Measurements from ENCODE around the gene RESP18.
A peak's percentile ranks its signal among the peaks of the same experiment; 100 is the strongest.

RESP18 gene

GRCh38 chr2:219332542-219332941 is at the start of gene RESP18:
RESP18 (minus strand) TSS chr2:219332744.
- no peak for DNase-seq (ENCODE audit: low read depth in 2 of 2)

GRCh38 chr2:219381448-219381847 is 48.9 kb upstream of the RESP18 start:
- no peak for DNase-seq (ENCODE audit: low read depth in 2 of 2)

- DNase-seq (ENCODE audit: low read depth in 2 of 2), result no peak
These were observed 48.4 kb upstream of the RESP18 start for GRCh38 chr2:219380926-219381325.

- DNase-seq (ENCODE audit: low read depth in 2 of 2), result no peak
These were observed 45.8 kb upstream of the RESP18 start for GRCh38 chr2:219378163-219378851.

GRCh38 chr2:219369447-219369861 is 36.9 kb upstream of the RESP18 start:
- no peak for DNase-seq (ENCODE audit: low read depth in 2 of 2)

- no peak for DNase-seq (ENCODE audit: low read depth in 2 of 2)
These were observed 36.2 kb upstream of the RESP18 start for GRCh38 chr2:219368690-219369191.

- no peak for DNase-seq (ENCODE audit: low read depth in 2 of 2)
These were observed 30.1 kb upstream of the RESP18 start for GRCh38 chr2:219362524-219363164.

- no peak for DNase-seq (ENCODE audit: low read depth in 2 of 2)
These were observed 29.5 kb upstream of the RESP18 start for GRCh38 chr2:219362072-219362471.

- DNase-seq (ENCODE audit: low read depth in 2 of 2), result no peak
These were observed 25.9 kb upstream of the RESP18 start for GRCh38 chr2:219358170-219359075.

GRCh38 chr2:219356834-219357233 is 24.3 kb upstream of the RESP18 start:
- DNase-seq (ENCODE audit: low read depth in 2 of 2), result no peak

- DNase-seq (ENCODE audit: low read depth in 2 of 2), result no peak
These were observed 22.0 kb upstream of the RESP18 start for GRCh38 chr2:219354582-219354981.

- no peak for DNase-seq (ENCODE audit: low read depth in 2 of 2)
These were observed 20.6 kb upstream of the RESP18 start for GRCh38 chr2:219353129-219353528.

- DNase-seq (ENCODE audit: low read depth in 2 of 2), result peak; percentile 16 to 33
These were observed 20.0 kb upstream of the RESP18 start for GRCh38 chr2:219352448-219353023.

GRCh38 chr2:219350710-219351221 is 18.2 kb upstream of the RESP18 start:
- no peak for DNase-seq (ENCODE audit: low read depth in 2 of 2)

- DNase-seq (ENCODE audit: low read depth in 2 of 2), result no peak
These were observed 17.7 kb upstream of the RESP18 start for GRCh38 chr2:219350215-219350614.

- DNase-seq (ENCODE audit: low read depth in 2 of 2), result no peak
These were observed 12.3 kb upstream of the RESP18 start for GRCh38 chr2:219344751-219345430.

GRCh38 chr2:219335373-219335786 is 2.8 kb upstream of the RESP18 start:
- DNase-seq (ENCODE audit: low read depth in 2 of 2), result no peak

- no peak for DNase-seq (ENCODE audit: low read depth in 2 of 2)
These were observed 1.5 kb upstream of the RESP18 start for GRCh38 chr2:219334076-219334475.

GRCh38 chr2:219331560-219332213 is 857 bp downstream of the RESP18 start:
- DNase-seq (ENCODE audit: low read depth in 2 of 2), result no peak

GRCh38 chr2:219327719-219328118 is 4.8 kb downstream of the RESP18 start:
- no peak for DNase-seq (ENCODE audit: low read depth in 2 of 2)

Measured in stimulated activated CD8-positive, alpha-beta memory T cell treated with anti-CD3 and anti-CD28 coated beads, Interleukin-15, amount 100 ng/mL, for 4 hours (primary cell).